ENCODE data around the gene PRKAG1.

Gene PRKAG1

GRCh38 chr12:49030714-49031572 lies 12.4 kb upstream of the PRKAG1 start:
- DNase-seq = no peak

- DNase-seq = no peak
These were observed 11.5 kb upstream of the PRKAG1 start for GRCh38 chr12:49030119-49030518.

GRCh38 chr12:49028666-49029275 lies 10.2 kb upstream of the PRKAG1 start:
- DNase-seq = no peak

GRCh38 chr12:49027846-49028555 lies 9.4 kb upstream of the PRKAG1 start:
- no peak for DNase-seq

GRCh38 chr12:49026678-49027480 lies 8.3 kb upstream of the PRKAG1 start:
- DNase-seq = no peak

- no peak for DNase-seq
These were observed 7.5 kb upstream of the PRKAG1 start for GRCh38 chr12:49026101-49026500.

GRCh38 chr12:49025463-49025862 lies 6.9 kb upstream of the PRKAG1 start:
- no peak for DNase-seq

GRCh38 chr12:49024543-49024942 lies 6.0 kb upstream of the PRKAG1 start:
- no peak for DNase-seq

- no peak for DNase-seq
These were observed 5.2 kb upstream of the PRKAG1 start for GRCh38 chr12:49023812-49024211.

- no peak for DNase-seq
These were observed 4.1 kb upstream of the PRKAG1 start for GRCh38 chr12:49022558-49023178.

GRCh38 chr12:49021292-49021915 lies 2.8 kb upstream of the PRKAG1 start:
- DNase-seq = no peak

- DNase-seq = no peak
These were observed 1.9 kb upstream of the PRKAG1 start for GRCh38 chr12:49020441-49020840.

- DNase-seq = no peak
These were observed 1.1 kb upstream of the PRKAG1 start for GRCh38 chr12:49019443-49020324.

- no peak for DNase-seq
These were observed 499 bp upstream of the PRKAG1 start for GRCh38 chr12:49019120-49019430.

- DNase-seq = no peak
These were observed 700 bp downstream of the PRKAG1 start for GRCh38 chr12:49017891-49018260.

- DNase-seq = no peak
These were observed 3.4 kb downstream of the PRKAG1 start for GRCh38 chr12:49015196-49015595.

GRCh38 chr12:49014547-49014946 lies 4.0 kb downstream of the PRKAG1 start:
- no peak for DNase-seq

- DNase-seq = no peak
These were observed 5.1 kb downstream of the PRKAG1 start for GRCh38 chr12:49013428-49013827.

GRCh38 chr12:49012739-49013138 lies 5.8 kb downstream of the PRKAG1 start:
- no peak for DNase-seq

GRCh38 chr12:49010092-49010668 lies 8.4 kb downstream of the PRKAG1 start:
- DNase-seq = no peak

- DNase-seq = no peak
These were observed 9.6 kb downstream of the PRKAG1 start for GRCh38 chr12:49008943-49009342.

All from DMS79 (cell line).